ENCODE measurements around the gene PCA3.

DNA sequence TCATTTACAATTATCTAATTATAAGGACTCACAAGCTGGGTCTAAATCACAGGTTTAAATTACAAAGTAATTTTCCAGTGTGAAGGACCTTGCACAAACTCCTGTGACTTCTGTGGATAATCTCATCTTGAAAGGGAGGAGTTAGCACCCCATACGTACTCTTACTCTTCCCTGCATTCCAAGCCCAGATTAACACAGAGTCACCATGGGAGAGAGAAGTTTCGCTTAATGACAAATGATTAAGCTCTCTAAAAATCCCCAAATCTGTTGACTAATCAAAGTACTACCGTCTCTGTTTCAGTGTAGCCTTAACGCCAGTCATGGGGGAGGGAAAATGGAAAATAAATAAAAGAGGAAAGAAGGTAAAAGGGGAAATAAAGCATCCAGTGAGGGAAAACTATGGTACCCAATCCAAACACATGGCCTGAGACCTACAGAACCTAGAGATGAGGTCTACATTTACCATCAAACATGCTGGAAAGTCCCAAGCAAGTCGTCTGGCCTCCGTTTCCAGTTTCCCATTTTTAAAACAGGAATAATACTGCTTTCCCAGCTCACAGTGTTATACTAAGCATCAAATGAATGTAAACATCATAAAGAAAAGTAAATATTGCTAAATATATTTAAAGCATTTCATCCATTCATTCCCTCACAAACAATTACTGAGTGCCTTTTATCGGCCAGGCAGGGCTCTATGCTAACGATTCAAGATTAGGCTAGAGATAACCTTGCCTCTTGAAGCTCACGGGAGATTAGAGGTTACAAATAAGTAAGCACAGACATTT lies 63.2 kb downstream of the PCA3 start:
- TF ChIP-seq, protein P1, sequence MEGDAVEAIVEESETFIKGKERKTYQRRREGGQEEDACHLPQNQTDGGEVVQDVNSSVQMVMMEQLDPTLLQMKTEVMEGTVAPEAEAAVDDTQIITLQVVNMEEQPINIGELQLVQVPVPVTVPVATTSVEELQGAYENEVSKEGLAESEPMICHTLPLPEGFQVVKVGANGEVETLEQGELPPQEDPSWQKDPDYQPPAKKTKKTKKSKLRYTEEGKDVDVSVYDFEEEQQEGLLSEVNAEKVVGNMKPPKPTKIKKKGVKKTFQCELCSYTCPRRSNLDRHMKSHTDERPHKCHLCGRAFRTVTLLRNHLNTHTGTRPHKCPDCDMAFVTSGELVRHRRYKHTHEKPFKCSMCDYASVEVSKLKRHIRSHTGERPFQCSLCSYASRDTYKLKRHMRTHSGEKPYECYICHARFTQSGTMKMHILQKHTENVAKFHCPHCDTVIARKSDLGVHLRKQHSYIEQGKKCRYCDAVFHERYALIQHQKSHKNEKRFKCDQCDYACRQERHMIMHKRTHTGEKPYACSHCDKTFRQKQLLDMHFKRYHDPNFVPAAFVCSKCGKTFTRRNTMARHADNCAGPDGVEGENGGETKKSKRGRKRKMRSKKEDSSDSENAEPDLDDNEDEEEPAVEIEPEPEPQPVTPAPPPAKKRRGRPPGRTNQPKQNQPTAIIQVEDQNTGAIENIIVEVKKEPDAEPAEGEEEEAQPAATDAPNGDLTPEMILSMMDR (IDR thresholded peaks at IDR 0.05; ENCODE audit: insufficient read depth, low read length, poor library complexity, severe bottlenecking) = no peak
- TF ChIP-seq EZH2phosphoT487 (conservative IDR thresholded peaks at IDR 0.05; ENCODE audit: low read length) = no peak

Data from SU-DHL-6 (cell line).